Measurements from ENCODE around the gene HLA-E.

DNA sequence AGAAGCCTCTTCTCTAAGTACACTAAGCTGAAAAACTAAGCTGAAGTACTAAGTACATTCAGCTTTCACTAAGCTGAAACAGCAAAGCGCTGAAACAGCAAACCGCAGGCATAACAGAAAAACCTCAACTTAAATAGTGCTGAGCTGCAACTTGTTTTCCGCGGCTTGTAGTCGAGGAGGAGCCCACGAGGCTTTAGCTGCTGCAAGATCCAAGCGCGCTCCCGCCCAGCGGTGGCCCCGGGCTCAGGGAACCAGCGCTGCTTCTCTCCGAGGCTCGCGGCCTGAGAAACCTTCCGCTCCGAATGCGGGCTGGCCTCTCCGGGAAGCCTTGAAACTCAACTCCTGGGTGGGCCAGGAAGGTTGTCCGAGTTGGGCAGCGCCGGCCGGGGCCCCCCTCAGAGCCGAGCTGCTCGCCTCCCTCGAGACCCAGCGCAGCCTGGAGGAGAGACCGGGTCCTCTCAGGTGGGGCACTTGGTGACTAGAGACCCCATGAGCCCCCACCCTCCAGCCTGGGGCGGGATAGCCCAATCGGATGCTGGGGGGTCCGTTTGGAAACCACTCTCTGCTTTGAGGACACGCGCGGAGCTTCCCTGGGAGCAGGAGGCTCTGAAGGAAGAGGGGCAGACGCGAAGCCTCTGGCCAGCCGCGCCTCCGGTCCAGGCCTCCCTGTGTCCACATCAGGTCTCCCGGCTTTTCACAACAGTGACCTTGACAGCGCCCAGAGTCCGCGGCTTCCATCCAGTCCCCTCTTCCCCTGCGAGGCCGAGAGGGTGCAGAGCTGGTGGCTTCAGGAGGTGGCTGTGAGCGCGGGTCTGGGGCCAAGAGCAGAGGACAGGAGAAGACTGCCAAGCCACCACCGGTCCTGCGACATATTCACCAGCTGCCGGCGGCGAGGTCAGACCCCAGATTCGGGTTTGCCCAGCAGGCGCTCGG, 38.1 kb upstream of the HLA-E start:
- TF ChIP-seq, protein P1, sequence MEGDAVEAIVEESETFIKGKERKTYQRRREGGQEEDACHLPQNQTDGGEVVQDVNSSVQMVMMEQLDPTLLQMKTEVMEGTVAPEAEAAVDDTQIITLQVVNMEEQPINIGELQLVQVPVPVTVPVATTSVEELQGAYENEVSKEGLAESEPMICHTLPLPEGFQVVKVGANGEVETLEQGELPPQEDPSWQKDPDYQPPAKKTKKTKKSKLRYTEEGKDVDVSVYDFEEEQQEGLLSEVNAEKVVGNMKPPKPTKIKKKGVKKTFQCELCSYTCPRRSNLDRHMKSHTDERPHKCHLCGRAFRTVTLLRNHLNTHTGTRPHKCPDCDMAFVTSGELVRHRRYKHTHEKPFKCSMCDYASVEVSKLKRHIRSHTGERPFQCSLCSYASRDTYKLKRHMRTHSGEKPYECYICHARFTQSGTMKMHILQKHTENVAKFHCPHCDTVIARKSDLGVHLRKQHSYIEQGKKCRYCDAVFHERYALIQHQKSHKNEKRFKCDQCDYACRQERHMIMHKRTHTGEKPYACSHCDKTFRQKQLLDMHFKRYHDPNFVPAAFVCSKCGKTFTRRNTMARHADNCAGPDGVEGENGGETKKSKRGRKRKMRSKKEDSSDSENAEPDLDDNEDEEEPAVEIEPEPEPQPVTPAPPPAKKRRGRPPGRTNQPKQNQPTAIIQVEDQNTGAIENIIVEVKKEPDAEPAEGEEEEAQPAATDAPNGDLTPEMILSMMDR (IDR thresholded peaks at IDR 0.05) = no peak
- TF ChIP-seq POLR2AphosphoS5 (IDR thresholded peaks at IDR 0.05) = no peak

Data from breast epithelium (tissue), 3 donors.